Adrenal gland (tissue), 12 donors: Measurements from ENCODE around the gene C1QTNF2. TPM values are rescaled to one million over a fixed set of nuclear protein-coding genes. Genes with fewer than 3 reads are reported as not detected.

Experiments
- DNase-seq, 7 donors: peaks; one replicate each; pipeline ENCODE4 v3.0.0-alpha.2; 2019 to 2020
- H3K27ac ChIP-seq, 5 donors: fragments of 200-600 bp; sonication (generic) in 4 of 5; 1 replicate in 3 of 5; 2 replicates in 2 of 5; pipeline versions ENCODE4 v1.5.1 to v1.8.0; 2016 to 2020; ENCODE audit warnings: mild to moderate bottlenecking in 1 of 5
- H3K27me3 ChIP-seq: fragments of 200-600 bp; 2 replicates; pipeline ENCODE4 v1.8.0; 2021
- H3K36me3 ChIP-seq, 2 donors: fragments of 200-600 bp; replicated peaks in 1 of 2; 1 replicate in 1 of 2; 2 replicates in 1 of 2; pipeline versions ENCODE4 v1.5.1 to v1.8.0; 2018 to 2022
- H3K4me1 ChIP-seq, 2 donors: fragments of 200-600 bp; replicated peaks in 1 of 2; 1 replicate in 1 of 2; 2 replicates in 1 of 2; pipeline versions ENCODE4 v1.5.1 to v1.8.0; 2018 to 2021
- H3K4me3 ChIP-seq, 4 donors: fragments of 200-600 bp; sonication (generic) in 3 of 4; one replicate each; pipeline ENCODE4 v1.5.1; 2016 to 2018
- H3K9me3 ChIP-seq, 3 donors: fragments of 200-600 bp; sonication (generic) in 1 of 3; replicated peaks in 1 of 3; 1 replicate in 2 of 3; 2 replicates in 1 of 3; pipeline versions ENCODE4 v1.5.1 to v1.8.0; 2016 to 2021
- CTCF ChIP-seq, 6 experiments: fragments of 450-650 bp in 4 of 6; fragments of 200-600 bp in 2 of 6; sonication (generic) in 1 of 6; IDR thresholded peaks; 1 replicate in 5 of 6; 2 replicates in 1 of 6; pipeline versions ENCODE4 v1.5.1 to v1.8.0; 2016 to 2021; ENCODE audit warnings: antibody characterized with exemption in 6 of 6, mild to moderate bottlenecking in 2 of 6, moderate library complexity in 1 of 6
- POLR2A ChIP-seq, 2 donors: fragments of 450-650 bp; IDR thresholded peaks; one replicate each; pipeline ENCODE4 v1.6.1; 2017; ENCODE audit warnings: antibody characterized with exemption in 2 of 2, mild to moderate bottlenecking in 2 of 2, moderate library complexity in 1 of 2
- WGBS, 4 donors: extraction: QIAGEN DNeasy Blood & Tissue Kit in 2 of 4; methylation state at CpG; one replicate each; pipeline versions ENCODE4 v1.1.5 to v1.1.7; 2013 to 2017; 5-methylcytosine and 5-hydroxymethylcytosine counted together
- intact Hi-C, 2 donors: fragments of 100-400 bp; cut with DNase I; formaldehyde crosslinking; loops; one replicate each; pipeline versions ENCODE4 v1.14.1 to v1.15.0; 2022 to 2023
- polyA plus RNA-seq, 3 donors: library from polyadenylated mRNA; stranded (reverse); fragments of 200-250 nt in 2 of 3; fragments of 350-450 nt in 1 of 3; fragmentation: Illumina TruSeq in 1 of 3; extraction: RNeasy Lipid Tissue Mini Kit (QIAGEN cat#74804) in 1 of 3; gene quantifications; one replicate each; pipeline ENCODE4 v1.2.3, GENCODE V29; 2013 to 2014
- total RNA-seq, 9 donors: library from RNA; depleted of rRNA in 4 of 9; stranded (reverse); fragments of >200 nt in 4 of 9; fragments of 120-200 nt in 1 of 9; fragmentation: NEBNext Ultra II Directional in 1 of 9; extraction: Animal tissue kit (Norgen Biotek cat#: 25700) in 1 of 9; gene quantifications; one replicate each; pipeline versions ENCODE4 v1.1.0 to v1.2.4, GENCODE V29; 2013 to 2023
- donor health status: healthy with polysubstance abuse.
- donor health status: Bipolar disorder and iron deficiency.
- donor health status: DM: yes; HTN: yes; CAD: no.
- donor health status: DM: no; HTN: no; CAD: no.
- donor health status: DM: no; HTN: no; CAD: no.
- donor health status: DM: yes; HTN: yes; CAD: no.

The C1QTNF2 gene
- total and polyA plus RNA-seq, 12 donors: 0.11 to 2.1 (median 0.53) TPM; not detected in 1

- DNase-seq: no peak
- intact Hi-C loops: loop anchor here in 1 of 2 donors (5.0 kb wide), 1 partner anchor 363 kb away; no protein-coding TSS in a partner anchor
Observed at GRCh38 chr5:160385496-160385895, 15.1 kb upstream of the C1QTNF2 start.

GRCh38 chr5:160384681-160385080, 14.3 kb upstream of the C1QTNF2 start:
- no peak for DNase-seq
- no peak overlapping the region for H3K4me3 ChIP-seq
- no peak for TF ChIP-seq CTCF (IDR thresholded peaks at IDR 0.05)
- no peak for TF ChIP-seq POLR2A (IDR thresholded peaks at IDR 0.05)
- WGBS, 4 donors: 91 to 100% (median 100%) methylated on average over 1 of the region's 1 CpG
- intact Hi-C loops: loop anchor here in 1 of 2 donors (5.0 kb wide), 1 partner anchor 362 kb away; no protein-coding TSS in a partner anchor
- peaks cover 0 to 4% (median 0%) of the 10 kb centered on the region in 3 donors for H3K9me3 ChIP-seq
- H3K27ac ChIP-seq: no peak overlapping the region
- H3K4me1 ChIP-seq: no peaks in the 10 kb centered on the region
- H3K36me3 ChIP-seq: no peaks in the 10 kb centered on the region
- H3K27me3 ChIP-seq: no peaks in the 10 kb centered on the region

More at GRCh38 chr5:160385496-160385895, 15.1 kb upstream of the C1QTNF2 start:
- no peaks in the 10 kb centered on the region for H3K4me1 ChIP-seq
- peaks cover 0 to 4% (median 0%) of the 10 kb centered on the region in 3 donors for H3K9me3 ChIP-seq
- no peaks in the 10 kb centered on the region for H3K27me3 ChIP-seq
- no peak overlapping the region for H3K4me3 ChIP-seq
- TF ChIP-seq CTCF (IDR thresholded peaks at IDR 0.05): no peak
- TF ChIP-seq POLR2A (IDR thresholded peaks at IDR 0.05): no peak
- no peaks in the 10 kb centered on the region for H3K36me3 ChIP-seq
- no peak overlapping the region for H3K27ac ChIP-seq

- 58 to 70% (median 67%) methylated on average over 3 of the region's 3 CpGs for WGBS, 4 donors
- TF ChIP-seq POLR2A (IDR thresholded peaks at IDR 0.05) (no peak), CTCF (IDR thresholded peaks at IDR 0.05) (no peak)
- Histone ChIP-seq H3K4me1 (no peaks in the 10 kb centered on the region), H3K36me3 (no peaks in the 10 kb centered on the region), H3K4me3 (no peak overlapping the region), H3K27ac (no peak overlapping the region), H3K9me3 (peaks cover 0 to 4% (median 0%) of the 10 kb centered on the region in 3 donors), H3K27me3 (no peaks in the 10 kb centered on the region)
- DNase-seq: no peak
- intact Hi-C loops: no loop called here
Observed at GRCh38 chr5:160382346-160382745, 11.9 kb upstream of the C1QTNF2 start.

GRCh38 chr5:160380041-160380440, 9.6 kb upstream of the C1QTNF2 start:
- intact Hi-C loops: no loop called here
- TF ChIP-seq POLR2A (IDR thresholded peaks at IDR 0.05): no peak
- H3K27ac ChIP-seq: no peak overlapping the region
- no peaks in the 10 kb centered on the region for H3K9me3 ChIP-seq
- 71 to 84% (median 76%) methylated on average over 2 of the region's 2 CpGs for WGBS, 4 donors
- no peak for DNase-seq
- H3K4me3 ChIP-seq: no peak overlapping the region
- H3K36me3 ChIP-seq: no peaks in the 10 kb centered on the region
- no peaks in the 10 kb centered on the region for H3K4me1 ChIP-seq
- no peaks in the 10 kb centered on the region for H3K27me3 ChIP-seq

GRCh38 chr5:160379511-160379910, 9.1 kb upstream of the C1QTNF2 start:
- 58 to 67% (median 61%) methylated on average over 4 of the region's 4 CpGs for WGBS, 4 donors
- intact Hi-C loops: no loop called here
- H3K4me1 ChIP-seq: no peaks in the 10 kb centered on the region
- H3K4me3 ChIP-seq: no peak overlapping the region
- no peak for TF ChIP-seq POLR2A (IDR thresholded peaks at IDR 0.05)
- no peak for TF ChIP-seq CTCF (IDR thresholded peaks at IDR 0.05)
- H3K27ac ChIP-seq: no peak overlapping the region
- H3K36me3 ChIP-seq: no peaks in the 10 kb centered on the region
- H3K9me3 ChIP-seq: no peaks in the 10 kb centered on the region
- no peaks in the 10 kb centered on the region for H3K27me3 ChIP-seq
- no peak for DNase-seq
